C4-2B (cell line): ENCODE results near the gene HDDC2.

ENCODE experiments used
- ZFX ChIP-seq: fragments of 450-650 bp; IDR thresholded peaks from 2 replicates; pipeline ENCODE4 v1.6.1; 2017
- TF ChIP-seq, protein P1 (sequence below): fragments of 450-650 bp; conservative IDR thresholded peaks from 2 replicates; pipeline ENCODE4 v1.5.1; 2017; ENCODE audit warnings: mild to moderate bottlenecking

- TF ChIP-seq, protein P1, sequence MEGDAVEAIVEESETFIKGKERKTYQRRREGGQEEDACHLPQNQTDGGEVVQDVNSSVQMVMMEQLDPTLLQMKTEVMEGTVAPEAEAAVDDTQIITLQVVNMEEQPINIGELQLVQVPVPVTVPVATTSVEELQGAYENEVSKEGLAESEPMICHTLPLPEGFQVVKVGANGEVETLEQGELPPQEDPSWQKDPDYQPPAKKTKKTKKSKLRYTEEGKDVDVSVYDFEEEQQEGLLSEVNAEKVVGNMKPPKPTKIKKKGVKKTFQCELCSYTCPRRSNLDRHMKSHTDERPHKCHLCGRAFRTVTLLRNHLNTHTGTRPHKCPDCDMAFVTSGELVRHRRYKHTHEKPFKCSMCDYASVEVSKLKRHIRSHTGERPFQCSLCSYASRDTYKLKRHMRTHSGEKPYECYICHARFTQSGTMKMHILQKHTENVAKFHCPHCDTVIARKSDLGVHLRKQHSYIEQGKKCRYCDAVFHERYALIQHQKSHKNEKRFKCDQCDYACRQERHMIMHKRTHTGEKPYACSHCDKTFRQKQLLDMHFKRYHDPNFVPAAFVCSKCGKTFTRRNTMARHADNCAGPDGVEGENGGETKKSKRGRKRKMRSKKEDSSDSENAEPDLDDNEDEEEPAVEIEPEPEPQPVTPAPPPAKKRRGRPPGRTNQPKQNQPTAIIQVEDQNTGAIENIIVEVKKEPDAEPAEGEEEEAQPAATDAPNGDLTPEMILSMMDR, result no peak
- TF ChIP-seq ZFX, result no peak
Measured at GRCh38 chr6:125341460-125341859, 39.7 kb upstream of the HDDC2 start.
